Left cardiac atrium (tissue), 4 donors: Measurements from ENCODE around the gene TARM1. TPM values are rescaled to one million over a fixed set of nuclear protein-coding genes. Genes with fewer than 3 reads are reported as not detected.
"Not testable (repeated sequence)": the region's sequence is repeated elsewhere in the genome, so short reads cannot be mapped to it uniquely, and the experiment has no call there.

ENCODE experiments used
- ATAC-seq, 2 donors: fragments of 200-7000 bp; cut with Tn5 transposase; one replicate each; pipeline ENCODE4 v1.9.1; 2020; ENCODE audit warnings: mild to moderate bottlenecking in 2 of 2, moderate library complexity in 2 of 2
- DNase-seq: peaks from one replicate; pipeline ENCODE4 v3.0.0-alpha.2; 2020
- intact Hi-C, 2 donors: fragments of 100-400 bp; cut with DNase I; formaldehyde crosslinking; loops; one replicate each; pipeline versions ENCODE4 v1.14.1 to v1.15.1; 2022 to 2023
- total RNA-seq, 2 donors: library from RNA; stranded (reverse); fragmentation: NEBNext Ultra II Directional; extraction: Animal tissue kit (Norgen Biotek cat#: 25700); gene quantifications; one replicate each; pipeline ENCODE4 v1.2.1, GENCODE V29; 2021
- donor health status: DM: no; HTN: yes; CAD: no.
- donor health status: DM: no; HTN: yes; CAD: no; lungs with severe emphysema.
- donor health status: DM: yes; HTN: yes; CAD: no.
- donor health status: Dilated cardiomyopathy.

The TARM1 gene
- total RNA-seq, 2 donors from 2014 or later = not detected

GRCh38 chr19:54102421-54103169 lies 21.4 kb upstream of the TARM1 start, which contains the start of gene NDUFA3:
NDUFA3 (plus strand) TSS chr19:54102855; CDS start chr19:54102879, 24 bp downstream.
- ATAC-seq = peak; percentile 99 to 100
- DNase-seq = peak; percentile 99
- intact Hi-C loops = no loop called here

GRCh38 chr19:54100561-54100960 lies 19.4 kb upstream of the TARM1 start, which contains the start of gene OSCAR:
OSCAR (minus strand) TSS chr19:54100803; CDS start chr19:54100792, 11 bp downstream.
- ATAC-seq (no peak), DNase-seq (no peak)
- intact Hi-C loops = no loop called here

GRCh38 chr19:54099903-54100255 lies 18.7 kb upstream of the TARM1 start:
- ATAC-seq, DNase-seq, intact Hi-C loops: not testable (repeated sequence)

- ATAC-seq (no peak), DNase-seq (no peak)
- intact Hi-C loops = no loop called here
Measured at GRCh38 chr19:54099190-54099902, 18.2 kb upstream of the TARM1 start.

- DNase-seq = no peak
- intact Hi-C loops = no loop called here
- ATAC-seq = peak in 1 of 2 donors; percentile 67
Measured at GRCh38 chr19:54096617-54097106, 15.5 kb upstream of the TARM1 start.

GRCh38 chr19:54095859-54096616 lies 14.9 kb upstream of the TARM1 start:
- intact Hi-C loops = not testable (repeated sequence)
- ATAC-seq (peak; percentile 74 to 85), DNase-seq (peak; percentile 63)

- ATAC-seq (no peak), DNase-seq (no peak)
- intact Hi-C loops = no loop called here
Measured at GRCh38 chr19:54095136-54095858, 14.1 kb upstream of the TARM1 start.

- DNase-seq (no peak), ATAC-seq (no peak)
- intact Hi-C loops = no loop called here
Measured at GRCh38 chr19:54094426-54095000, 13.3 kb upstream of the TARM1 start.

GRCh38 chr19:54084410-54084809 lies 3.2 kb upstream of the TARM1 start:
- intact Hi-C loops = no loop called here
- DNase-seq (no peak), ATAC-seq (no peak)

GRCh38 chr19:54077334-54077733 lies 3.8 kb downstream of the TARM1 start:
- ATAC-seq (no peak), DNase-seq (no peak)
- intact Hi-C loops = no loop called here

- DNase-seq (no peak), ATAC-seq (no peak)
- intact Hi-C loops = no loop called here
Measured at GRCh38 chr19:54074851-54075250, 6.3 kb downstream of the TARM1 start.

GRCh38 chr19:54073829-54074228 lies 7.3 kb downstream of the TARM1 start:
- DNase-seq (no peak), ATAC-seq (no peak)
- intact Hi-C loops = no loop called here

- no peak for DNase-seq
- no peak for ATAC-seq
- intact Hi-C loops = no loop called here
Measured at GRCh38 chr19:54069470-54069869, 11.7 kb downstream of the TARM1 start.

GRCh38 chr19:54063350-54064116 lies 17.6 kb downstream of the TARM1 start, which contains the start of gene VSTM1:
VSTM1 (minus strand) TSS chr19:54063897; CDS start chr19:54063777, 120 bp downstream.
- no peak for ATAC-seq
- DNase-seq = no peak
- intact Hi-C loops = no loop called here

- peak in 1 of 2 donors; percentile 49 for ATAC-seq
- DNase-seq = no peak
- intact Hi-C loops = no loop called here
Measured at GRCh38 chr19:54062643-54063042, 18.5 kb downstream of the TARM1 start.

GRCh38 chr19:54047616-54048015 lies 33.5 kb downstream of the TARM1 start:
- intact Hi-C loops = no loop called here
- DNase-seq = no peak
- ATAC-seq = no peak

- no peak for DNase-seq
- intact Hi-C loops = no loop called here
- no peak for ATAC-seq
Measured at GRCh38 chr19:54045771-54046170, 35.4 kb downstream of the TARM1 start.

- intact Hi-C loops = no loop called here
- DNase-seq = no peak
- no peak for ATAC-seq
Measured at GRCh38 chr19:54042989-54043388, 38.2 kb downstream of the TARM1 start.
